Rectal smooth muscle tissue (tissue), 1 donor: ENCODE results near the gene ITIH1.

Experiments used
- H3K27ac ChIP-seq: one replicate; pipeline ENCODE4 v1.7.0; 2013; ENCODE audit warnings: low read depth, low read length, inconsistent platforms
- H3K27me3 ChIP-seq: one replicate; pipeline ENCODE4 v1.7.0; 2013; ENCODE audit warnings: low read length; ENCODE audit not compliant: control insufficient read depth, insufficient read depth
- H3K36me3 ChIP-seq: one replicate; pipeline ENCODE4 v1.7.0; 2013; ENCODE audit warnings: low read length; ENCODE audit not compliant: control insufficient read depth, insufficient read depth
- H3K4me1 ChIP-seq: one replicate; pipeline ENCODE4 v1.7.0; 2013; ENCODE audit warnings: low read length; ENCODE audit not compliant: control insufficient read depth, insufficient read depth
- H3K4me3 ChIP-seq: one replicate; pipeline ENCODE4 v1.7.0; 2013; ENCODE audit warnings: low read length
- H3K9ac ChIP-seq: one replicate; pipeline ENCODE4 v1.7.0; 2013; ENCODE audit warnings: low read length

ITIH1 gene

DNA sequence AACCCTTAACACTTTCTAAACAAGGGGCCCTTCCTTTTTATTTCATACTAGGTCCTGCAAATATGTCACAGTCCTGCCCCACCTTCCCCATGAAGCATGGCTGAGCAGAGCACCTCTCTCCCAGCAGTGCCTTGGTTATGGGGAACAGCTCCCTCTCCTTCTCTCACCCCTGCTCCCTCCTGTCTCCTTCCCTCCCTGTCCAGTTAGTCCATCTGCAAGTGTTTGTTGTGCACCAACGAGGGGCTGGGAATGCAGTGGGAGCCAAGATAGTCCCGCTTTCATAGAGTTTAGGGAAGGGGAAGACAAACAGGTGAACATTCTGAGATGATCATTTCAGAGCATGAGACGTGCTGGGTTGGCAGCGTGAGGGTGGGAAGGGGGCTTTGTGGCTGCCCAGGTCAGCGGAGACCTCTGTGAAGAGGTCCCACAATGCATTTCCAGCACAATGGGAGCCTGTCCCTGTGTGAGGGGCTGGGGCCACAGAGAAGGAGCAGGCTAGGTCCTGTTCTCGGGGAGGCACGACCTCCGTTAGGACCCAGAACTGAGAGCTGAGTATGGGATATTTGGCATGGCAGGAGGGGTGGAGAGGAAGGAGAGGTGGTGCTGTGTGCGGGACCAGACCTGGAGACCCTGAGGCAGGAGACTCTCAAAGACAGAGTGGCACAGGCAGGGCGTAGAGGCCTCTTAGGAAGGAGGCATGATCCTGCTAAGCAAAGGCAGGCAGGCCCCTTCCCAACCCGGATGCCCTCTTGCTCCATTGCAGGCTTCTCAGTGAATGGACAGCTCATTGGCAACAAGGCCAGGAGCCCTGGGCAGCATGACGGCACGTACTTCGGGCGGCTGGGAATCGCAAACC lies 11.7 kb downstream of the ITIH1 start:
- H3K4me3 ChIP-seq, result no peak overlapping the region

GRCh38 chr3:52789746-52790040 lies 12.3 kb downstream of the ITIH1 start:
- no peak overlapping the region for H3K9ac ChIP-seq

More for the DNA sequence above, 11.7 kb downstream of the ITIH1 start:
- H3K27ac ChIP-seq, result no peak overlapping the region
- H3K4me1 ChIP-seq, result no peaks in the 10 kb centered on the region
- H3K36me3 ChIP-seq, result no peaks in the 10 kb centered on the region
- no peaks in the 10 kb centered on the region for H3K27me3 ChIP-seq
- no peak overlapping the region for H3K9ac ChIP-seq

GRCh38 chr3:52790337-52790736 lies 12.9 kb downstream of the ITIH1 start:
- Histone ChIP-seq H3K9ac (no peak overlapping the region), H3K4me1 (no peaks in the 10 kb centered on the region), H3K27me3 (no peaks in the 10 kb centered on the region), H3K36me3 (no peaks in the 10 kb centered on the region), H3K27ac (no peak overlapping the region), H3K4me3 (no peak overlapping the region)

More at GRCh38 chr3:52789746-52790040, 12.3 kb downstream of the ITIH1 start:
- Histone ChIP-seq H3K36me3 (no peaks in the 10 kb centered on the region), H3K4me3 (no peak overlapping the region), H3K4me1 (no peaks in the 10 kb centered on the region), H3K27ac (no peak overlapping the region), H3K27me3 (no peaks in the 10 kb centered on the region)

GRCh38 chr3:52790741-52791140 lies 13.3 kb downstream of the ITIH1 start:
- H3K4me3 ChIP-seq, result no peak overlapping the region
- no peaks in the 10 kb centered on the region for H3K36me3 ChIP-seq
- no peaks in the 10 kb centered on the region for H3K27me3 ChIP-seq
- no peak overlapping the region for H3K27ac ChIP-seq
- H3K4me1 ChIP-seq, result no peaks in the 10 kb centered on the region
- no peak overlapping the region for H3K9ac ChIP-seq

GRCh38 chr3:52791366-52791765 lies 14.0 kb downstream of the ITIH1 start:
- Histone ChIP-seq H3K36me3 (no peaks in the 10 kb centered on the region), H3K4me1 (no peaks in the 10 kb centered on the region), H3K27ac (no peak overlapping the region), H3K9ac (no peak overlapping the region), H3K4me3 (no peak overlapping the region), H3K27me3 (no peaks in the 10 kb centered on the region)

- H3K36me3 ChIP-seq, result no peaks in the 10 kb centered on the region
- no peaks in the 10 kb centered on the region for H3K4me1 ChIP-seq
- H3K9ac ChIP-seq, result no peak overlapping the region
- H3K27ac ChIP-seq, result no peak overlapping the region
- no peak overlapping the region for H3K4me3 ChIP-seq
- H3K27me3 ChIP-seq, result no peaks in the 10 kb centered on the region
These were observed 14.5 kb downstream of the ITIH1 start for GRCh38 chr3:52791928-52792327.

DNA sequence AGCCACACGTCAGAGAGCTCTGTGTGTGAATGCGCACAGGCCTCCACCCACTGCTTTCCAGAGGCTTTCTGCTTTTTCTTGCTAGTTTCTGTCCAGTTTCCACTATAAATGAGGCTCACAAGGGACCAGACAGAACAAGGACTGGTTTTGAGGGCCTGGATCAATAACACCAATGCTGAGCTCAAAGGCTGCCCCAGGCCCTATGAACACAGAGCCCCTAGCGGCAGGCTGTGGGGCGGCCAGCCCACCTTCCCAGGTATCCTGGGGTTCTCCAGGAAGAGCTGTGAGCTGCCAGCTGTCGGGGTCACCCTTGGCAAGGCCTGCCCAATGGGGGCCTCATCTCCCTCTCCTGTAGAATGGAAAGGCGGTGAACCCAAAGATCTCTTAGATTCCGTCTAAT lies 15.0 kb downstream of the ITIH1 start:
- Histone ChIP-seq H3K27me3 (no peaks in the 10 kb centered on the region), H3K4me3 (no peak overlapping the region), H3K4me1 (no peaks in the 10 kb centered on the region), H3K27ac (no peak overlapping the region), H3K9ac (no peak overlapping the region), H3K36me3 (no peaks in the 10 kb centered on the region)

GRCh38 chr3:52792961-52793695 lies 15.7 kb downstream of the ITIH1 start:
- Histone ChIP-seq H3K4me1 (no peaks in the 10 kb centered on the region), H3K27me3 (no peaks in the 10 kb centered on the region), H3K36me3 (no peaks in the 10 kb centered on the region), H3K27ac (no peak overlapping the region), H3K4me3 (no peak overlapping the region), H3K9ac (no peak overlapping the region)

DNA sequence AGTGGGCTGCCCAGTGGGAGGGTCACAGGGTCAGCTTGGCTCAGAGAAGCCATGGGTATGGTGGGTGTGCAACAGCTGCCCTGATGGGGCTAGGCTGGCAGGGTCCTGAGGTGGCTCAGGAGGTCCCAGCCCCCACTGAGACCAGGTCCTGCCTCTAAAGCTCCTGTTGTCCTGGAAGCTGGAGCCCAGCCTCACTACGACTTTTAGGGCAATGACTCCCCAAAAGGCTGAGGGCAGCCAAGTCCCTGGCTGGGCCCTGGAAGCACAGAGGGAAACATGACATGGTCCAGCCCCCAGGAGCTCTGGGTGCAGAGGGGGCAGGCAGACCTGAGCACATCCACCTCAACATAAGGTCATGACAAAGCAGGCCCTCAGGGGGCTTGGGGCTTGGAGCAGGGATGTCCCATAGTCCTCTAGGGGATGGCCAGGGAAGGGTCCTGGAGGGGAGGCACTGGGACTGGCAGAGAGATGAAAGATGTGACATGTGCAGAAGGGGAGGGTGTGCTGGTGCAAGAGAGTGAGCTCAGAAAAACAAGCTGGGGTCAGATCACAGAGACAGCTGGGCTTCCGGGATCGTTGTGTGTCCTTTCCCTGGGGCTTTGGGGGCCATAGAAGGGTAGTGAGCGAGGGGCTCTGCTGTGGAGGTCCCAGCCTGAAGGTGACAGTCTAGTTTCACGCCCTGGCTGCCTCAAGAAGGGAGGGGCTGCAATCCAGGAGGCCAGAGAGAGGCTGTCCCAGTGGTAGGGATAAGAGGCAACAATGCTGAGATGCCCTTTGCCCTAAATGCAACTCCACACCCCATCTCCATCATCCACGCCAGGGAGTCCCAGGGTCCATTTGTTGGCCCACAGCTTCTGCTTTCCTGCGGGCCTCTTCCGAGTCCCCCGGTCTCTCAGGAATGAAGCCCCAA lies 16.6 kb downstream of the ITIH1 start:
- Histone ChIP-seq H3K4me3 (no peak overlapping the region), H3K27ac (no peak overlapping the region), H3K36me3 (no peaks in the 10 kb centered on the region), H3K9ac (no peak overlapping the region), H3K27me3 (no peaks in the 10 kb centered on the region), H3K4me1 (no peaks in the 10 kb centered on the region)

- no peak within 1 kb of the TSS for H3K9ac ChIP-seq
- no peaks in the 10 kb centered on the region for H3K4me1 ChIP-seq
- no peaks in the 10 kb centered on the region for H3K27me3 ChIP-seq
- no peak within 1 kb of the TSS for H3K4me3 ChIP-seq
- H3K36me3 ChIP-seq, result no peaks in the 10 kb centered on the region
- no peak within 1 kb of the TSS for H3K27ac ChIP-seq
These were observed 17.3 kb downstream of the ITIH1 start, which contains the start of gene ITIH3 for GRCh38 chr3:52794612-52795099. Gene ITIH3, plus strand, starts transcription at chr3:52794796. Its CDS starts 8 bp downstream, at chr3:52794804.

DNA sequence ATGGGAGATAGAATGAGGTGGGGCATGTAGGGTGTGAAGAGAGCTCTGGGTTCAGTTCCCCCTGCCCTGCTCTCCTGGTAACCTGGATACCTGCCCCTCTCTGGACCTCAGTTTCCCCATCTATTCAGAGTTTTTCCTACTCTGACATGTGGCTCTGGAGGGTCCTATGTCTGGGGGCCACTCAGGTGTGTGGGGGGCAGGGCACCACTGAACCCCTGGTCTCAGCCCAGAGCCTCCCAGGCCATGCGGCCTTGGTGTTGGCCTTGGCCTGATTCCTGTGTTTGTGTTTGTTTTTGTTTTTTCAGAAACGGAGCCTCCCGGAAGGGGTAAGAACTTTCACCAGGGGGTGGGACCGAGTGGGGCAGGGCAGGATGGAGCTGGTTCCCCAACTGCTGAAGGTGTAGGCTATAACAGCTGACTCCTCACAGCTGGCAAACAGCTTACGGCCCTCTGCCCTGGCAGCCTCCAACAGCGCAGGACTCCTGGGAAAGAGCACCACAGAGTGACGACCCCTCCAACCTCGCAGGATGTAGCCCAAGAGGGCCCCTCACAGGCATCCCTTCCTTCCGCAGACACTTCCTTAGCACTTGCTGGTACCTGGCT lies 18.0 kb downstream of the ITIH1 start:
- Histone ChIP-seq H3K36me3 (no peaks in the 10 kb centered on the region), H3K27ac (no peak overlapping the region), H3K4me1 (no peaks in the 10 kb centered on the region), H3K4me3 (no peak overlapping the region), H3K9ac (no peak overlapping the region), H3K27me3 (no peaks in the 10 kb centered on the region)

GRCh38 chr3:52796411-52796810 lies 19.0 kb downstream of the ITIH1 start:
- Histone ChIP-seq H3K4me3 (no peak overlapping the region), H3K36me3 (no peaks in the 10 kb centered on the region)

More at GRCh38 chr3:52796411-52796810, 19.0 kb downstream of the ITIH1 start:
- Histone ChIP-seq H3K27me3 (no peaks in the 10 kb centered on the region), H3K9ac (no peak overlapping the region), H3K4me1 (no peaks in the 10 kb centered on the region), H3K27ac (no peak overlapping the region)
